HG03575 (cell line): ENCODE results near the gene RPS10.
"Not testable (repeated sequence)": the region's sequence is repeated elsewhere in the genome, so short reads cannot be mapped to it uniquely, and the experiment has no call there.

Experiments used
- ATAC-seq: cut with Tn5 transposase; IDR thresholded peaks from one replicate; pipeline ENCODE4 v1.9.1; 2021; ENCODE audit not compliant: unreplicated experiment, insufficient number of reproducible peaks, low FRiP score; ENCODE audit errors: extremely low read depth

Gene RPS10

DNA sequence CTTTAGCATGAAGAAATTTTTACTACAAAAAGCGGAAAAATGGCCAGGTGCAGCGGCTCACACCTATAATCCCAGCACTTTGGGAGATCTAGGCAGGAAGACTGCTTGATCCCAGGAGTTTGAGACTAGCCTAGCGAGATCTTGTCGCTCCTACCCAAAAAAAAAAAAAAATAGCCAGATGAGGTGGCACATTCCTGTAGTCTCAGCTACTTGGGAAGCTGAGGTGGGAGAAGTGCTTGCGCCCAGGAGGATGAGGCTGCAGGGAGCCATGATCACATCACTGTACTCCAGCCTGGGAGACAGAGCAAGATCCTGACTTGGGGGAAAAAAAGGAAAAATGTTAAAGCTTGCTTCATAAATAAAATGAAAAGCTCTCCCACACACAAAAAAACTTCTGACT, 47.9 kb downstream of the RPS10 start:
- ATAC-seq = no peak

DNA sequence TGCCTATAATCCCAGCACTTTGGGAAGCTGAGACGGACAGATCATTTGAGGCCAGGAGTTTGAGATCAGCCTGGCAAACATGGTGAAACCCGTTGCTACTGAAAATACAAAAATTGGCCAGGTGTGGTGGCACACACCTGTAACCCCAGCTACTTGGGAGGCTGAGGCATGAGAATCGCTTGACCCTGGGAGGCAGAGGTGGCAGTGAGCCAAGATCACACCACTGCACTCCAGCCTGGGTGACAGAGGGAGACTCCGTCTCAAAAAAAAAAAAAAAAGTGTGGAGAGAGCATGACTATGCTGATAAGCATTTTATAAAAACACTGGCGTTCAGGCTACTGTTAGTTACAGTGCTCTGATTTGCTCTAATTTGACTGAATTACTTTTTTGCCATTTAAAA, 48.3 kb downstream of the RPS10 start:
- ATAC-seq = not testable (repeated sequence)

DNA sequence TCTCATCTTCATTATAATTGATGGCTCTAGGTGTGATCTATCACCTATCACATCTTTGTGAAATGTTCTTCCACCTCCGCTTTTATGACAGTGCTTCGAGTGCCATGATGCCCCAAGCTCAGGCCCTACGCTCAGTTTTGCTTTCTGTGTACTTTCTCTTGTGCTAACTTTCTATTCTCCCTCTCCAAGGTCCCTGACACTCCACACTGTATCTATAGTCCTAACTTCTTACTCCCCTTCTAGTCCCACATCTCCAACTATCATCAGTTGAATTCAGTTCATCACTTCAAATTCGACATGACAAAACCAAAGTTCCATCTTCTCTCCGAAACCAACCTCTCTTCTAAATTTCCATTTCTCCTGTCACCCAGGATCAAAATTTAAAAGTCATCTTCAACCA, 50.0 kb downstream of the RPS10 start:
- ATAC-seq = no peak

DNA sequence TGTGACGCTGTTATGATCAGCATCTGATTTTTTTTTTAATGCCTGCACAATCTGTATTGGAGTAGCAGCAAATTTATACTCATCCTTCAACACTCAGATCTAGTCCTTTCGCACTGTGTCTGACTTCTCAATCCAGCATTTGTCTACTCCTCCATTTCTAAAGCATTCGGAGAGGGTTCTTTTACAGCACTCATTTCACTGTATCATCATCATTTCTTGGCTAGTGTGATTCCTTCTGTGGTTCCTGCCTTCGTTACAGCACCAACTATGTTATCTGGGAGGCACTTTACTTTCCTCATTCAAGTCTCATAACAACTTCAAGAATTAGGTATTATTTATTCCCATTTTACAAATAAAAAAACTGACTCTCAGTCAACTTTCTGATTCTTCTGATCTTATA, 51.4 kb downstream of the RPS10 start:
- no peak for ATAC-seq

DNA sequence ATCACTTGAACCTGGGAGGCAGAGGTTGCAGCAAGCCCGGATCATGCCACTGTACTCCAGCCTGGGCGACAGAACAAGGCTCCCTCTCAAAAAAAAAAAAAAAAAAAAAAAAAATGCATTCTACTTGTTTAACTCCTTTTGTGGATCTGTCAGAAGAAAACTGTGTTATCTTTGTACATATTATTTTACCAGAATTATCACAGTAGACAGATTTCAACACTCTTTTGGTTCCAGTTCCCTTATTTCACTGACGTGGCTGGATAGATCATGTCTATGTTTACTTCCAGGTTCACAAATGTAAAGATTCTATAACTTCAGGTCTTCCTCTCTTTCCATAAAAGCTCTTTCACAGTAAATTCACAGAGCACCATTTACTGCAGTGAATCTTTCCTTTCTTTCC, 51.8 kb downstream of the RPS10 start:
- ATAC-seq = no peak

DNA sequence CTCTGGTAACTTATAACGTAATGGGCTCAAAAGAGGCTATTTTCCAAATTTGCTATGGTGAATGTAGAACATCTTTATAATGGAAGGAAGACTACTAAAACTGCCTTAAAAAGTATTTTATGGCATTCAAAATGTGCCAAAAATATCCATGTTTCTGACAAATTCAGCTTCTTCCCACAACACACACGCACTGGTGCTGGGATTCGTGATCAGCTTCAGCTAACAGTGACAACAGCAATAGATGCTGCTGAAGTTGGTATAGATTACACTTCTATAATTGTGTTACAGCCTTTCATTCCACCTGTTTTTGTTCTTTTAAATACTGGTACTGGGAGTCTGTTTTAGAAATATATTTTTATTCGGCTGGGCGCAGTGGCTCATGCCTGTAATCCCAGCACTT, 52.4 kb downstream of the RPS10 start:
- ATAC-seq = no peak

DNA sequence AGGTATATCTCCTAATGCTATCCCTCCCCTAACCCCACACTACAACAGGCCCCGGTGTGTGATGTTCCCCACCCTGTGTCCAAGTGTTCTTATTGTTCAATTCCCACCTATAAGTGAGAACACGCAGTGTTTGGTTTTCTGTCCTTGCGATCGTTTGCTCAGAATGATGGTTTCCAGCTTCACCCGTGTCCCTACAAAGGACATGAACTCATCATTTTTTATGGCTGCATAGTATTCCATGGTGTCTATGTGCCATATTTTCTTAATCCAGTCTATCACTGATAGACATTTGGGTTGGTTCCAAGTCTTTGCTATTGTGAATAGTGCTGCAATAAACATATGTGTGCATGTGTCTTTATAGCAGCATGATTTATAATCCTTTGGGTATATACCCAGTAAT, 54.0 kb downstream of the RPS10 start:
- not testable (repeated sequence) for ATAC-seq

DNA sequence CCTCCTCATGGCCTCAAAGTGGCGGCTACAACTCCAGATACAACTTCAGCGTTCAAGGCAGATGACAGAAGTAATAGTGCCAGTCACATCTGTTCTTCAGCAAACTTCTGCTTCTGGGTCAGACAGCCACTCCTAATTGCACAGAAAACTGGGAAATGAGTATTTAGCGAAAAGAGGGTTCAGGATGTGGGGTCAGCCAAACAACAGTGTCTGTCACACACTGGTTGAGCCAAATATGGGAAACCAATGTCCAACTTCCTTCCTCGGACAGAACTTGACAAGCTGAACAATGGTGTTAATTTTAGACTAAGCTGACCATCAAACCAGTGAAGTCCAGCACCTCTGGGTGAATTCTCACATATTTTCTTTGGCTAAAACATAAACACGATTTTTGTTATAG, 55.5 kb downstream of the RPS10 start:
- no peak for ATAC-seq

DNA sequence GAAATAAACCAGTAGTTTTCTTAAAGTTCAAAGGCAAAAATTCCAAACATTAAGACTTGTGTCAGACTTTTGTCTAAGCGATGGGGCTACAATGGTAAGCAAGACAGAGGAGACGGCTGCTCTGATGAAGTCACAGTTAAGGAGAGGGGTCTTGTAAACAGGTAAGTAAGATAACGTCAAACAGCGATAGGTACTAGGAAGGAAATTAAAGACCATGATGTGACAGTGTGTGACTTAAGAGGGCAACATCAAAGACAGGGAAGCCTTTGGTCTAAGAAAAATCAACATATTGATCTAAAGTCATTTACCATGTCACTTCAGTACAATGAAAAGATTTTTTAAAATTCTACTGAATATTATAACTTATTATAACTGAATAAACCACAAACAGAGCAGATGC, 56.5 kb downstream of the RPS10 start:
- ATAC-seq = no peak
